ENCODE measurements around the gene EXPH5. TPM values are rescaled to one million over a fixed set of nuclear protein-coding genes. Genes with fewer than 3 reads are reported as not detected.

Gene EXPH5
- total RNA-seq, 1 experiment from 2014 or later, result 36.3 TPM

- H3K36me3 ChIP-seq (ENCODE audit: low read depth), result no peaks in the 10 kb centered on the region
- H2AFZ ChIP-seq, result no peak overlapping the region
- POLR2A ChIA-PET (ENCODE audit: unreplicated experiment), result no interaction called here
- CTCF ChIA-PET, result no interaction called here
- no peak overlapping the region for H3K4me3 ChIP-seq
- H3F3A ChIP-seq (ENCODE audit: insufficient read depth, low read depth), result peaks cover 5% of the 10 kb centered on the region; the same call in 1 of the 2 replicates
- no peaks in the 10 kb centered on the region for H3K79me2 ChIP-seq (ENCODE audit: low read depth)
- H3K4me1 ChIP-seq (replicated peaks; ENCODE audit: insufficient read depth), result peaks cover 6% of the 10 kb centered on the region
- no peak overlapping the region for H3K27ac ChIP-seq
- intact Hi-C loops (cut with micrococcal nuclease; ENCODE audit: unreplicated experiment), result no loop called here
- DNase-seq, result no peak
- H3K4me2 ChIP-seq, result no peak overlapping the region
- BruUV-seq (replicated peaks), result no TSS peak
- H3K9me2 ChIP-seq (ENCODE audit: insufficient read depth), result no peaks in the 10 kb centered on the region
- H4K20me1 ChIP-seq (ENCODE audit: insufficient read depth), result no peaks in the 10 kb centered on the region
- no peaks in the 10 kb centered on the region for H3K27me3 ChIP-seq (ENCODE audit: insufficient read depth, low read depth)
- no peak for TF ChIP-seq CTCF (conservative IDR thresholded peaks at IDR 0.05)
- no peak for TF ChIP-seq EZH2 (IDR thresholded peaks at IDR 0.05; ENCODE audit: low read depth)
- H3K9me3 ChIP-seq (ENCODE audit: insufficient read depth, low read depth), result no peaks in the 10 kb centered on the region
Observed at GRCh38 chr11:108601150-108601549, 7.6 kb upstream of the EXPH5 start.

GRCh38 chr11:108599978-108600377 lies 6.4 kb upstream of the EXPH5 start:
- Histone ChIP-seq H3K4me3 (no peak overlapping the region), H3K27ac (no peak overlapping the region), H3K79me2 (ENCODE audit: low read depth) (no peaks in the 10 kb centered on the region), H3K4me2 (no peak overlapping the region), H4K20me1 (ENCODE audit: insufficient read depth) (no peaks in the 10 kb centered on the region), H3K36me3 (ENCODE audit: low read depth) (no peaks in the 10 kb centered on the region), H3K4me1 (replicated peaks; ENCODE audit: insufficient read depth) (peaks cover 6% of the 10 kb centered on the region), H3F3A (ENCODE audit: insufficient read depth, low read depth) (no peaks in the 10 kb centered on the region), H3K27me3 (ENCODE audit: insufficient read depth, low read depth) (no peaks in the 10 kb centered on the region), H3K9me2 (ENCODE audit: insufficient read depth) (no peaks in the 10 kb centered on the region), H3K9me3 (ENCODE audit: insufficient read depth, low read depth) (no peaks in the 10 kb centered on the region), H2AFZ (no peak overlapping the region)
- POLR2A ChIA-PET (ENCODE audit: unreplicated experiment), result no interaction called here
- no TSS peak for BruUV-seq (replicated peaks)
- CTCF ChIA-PET, result no interaction called here
- TF ChIP-seq EZH2 (IDR thresholded peaks at IDR 0.05; ENCODE audit: low read depth) (no peak), CTCF (conservative IDR thresholded peaks at IDR 0.05) (no peak)
- intact Hi-C loops (cut with micrococcal nuclease; ENCODE audit: unreplicated experiment), result no loop called here
- no peak for DNase-seq

- peaks cover 17% of the 10 kb centered on the region for H3K4me1 ChIP-seq (replicated peaks; ENCODE audit: insufficient read depth)
- no peaks in the 10 kb centered on the region for H3K9me3 ChIP-seq (ENCODE audit: insufficient read depth, low read depth)
- BruUV-seq (replicated peaks), result no TSS peak
- ChIA-PET CTCF (no interaction called here), POLR2A (ENCODE audit: unreplicated experiment) (no interaction called here)
- H3K36me3 ChIP-seq (ENCODE audit: low read depth), result no peaks in the 10 kb centered on the region
- peaks cover 13% of the 10 kb centered on the region for H3F3A ChIP-seq (ENCODE audit: insufficient read depth, low read depth)
- no peaks in the 10 kb centered on the region for H4K20me1 ChIP-seq (ENCODE audit: insufficient read depth)
- TF ChIP-seq EZH2 (IDR thresholded peaks at IDR 0.05; ENCODE audit: low read depth) (no peak), CTCF (conservative IDR thresholded peaks at IDR 0.05) (no peak)
- H3K4me2 ChIP-seq, result no peak overlapping the region
- intact Hi-C loops (cut with micrococcal nuclease; ENCODE audit: unreplicated experiment), result no loop called here
- H3K79me2 ChIP-seq (ENCODE audit: low read depth), result peaks cover under 1% of the 10 kb centered on the region; the same call in 1 of the 2 replicates
- H3K9me2 ChIP-seq (ENCODE audit: insufficient read depth), result no peaks in the 10 kb centered on the region
- no peak overlapping the region for H3K27ac ChIP-seq
- no peak overlapping the region for H3K4me3 ChIP-seq
- DNase-seq, result no peak
- H2AFZ ChIP-seq, result no peak overlapping the region
- no peaks in the 10 kb centered on the region for H3K27me3 ChIP-seq (ENCODE audit: insufficient read depth, low read depth)
Observed at GRCh38 chr11:108597736-108598355, 4.3 kb upstream of the EXPH5 start.
